HepG2 (cell line): ENCODE measurements around the gene PRPSAP1. TPM values are rescaled to one million over a fixed set of nuclear protein-coding genes. Genes with fewer than 3 reads are reported as not detected.

Experiments
- AGO2 ChIP-seq: fragments of 200-400 bp; formaldehyde crosslinking; optimal IDR thresholded peaks from 2 replicates; pipeline ENCODE3; 2017; ENCODE audit warnings: mild to moderate bottlenecking, low read depth, low read length, moderate library complexity
- AKNA ChIP-seq: sonication (generic); formaldehyde crosslinking; IDR thresholded peaks from 2 replicates; pipeline ENCODE4 v1.4.0; 2020; ENCODE audit warnings: missing genetic modification reagents, borderline replicate concordance
- CHD4 ChIP-seq: fragments of 200-600 bp; sonication (generic); IDR thresholded peaks from 2 replicates; pipeline ENCODE4 v1.7.0; 2017; ENCODE audit warnings: mild to moderate bottlenecking, low read length, borderline replicate concordance
- DNMT1 ChIP-seq: sonication (generic); formaldehyde crosslinking; IDR thresholded peaks from 2 replicates; pipeline ENCODE4 v1.5.1; 2020; ENCODE audit warnings: mild to moderate bottlenecking, missing genetic modification reagents
- ESRRA ChIP-seq: sonication (generic); formaldehyde crosslinking; IDR thresholded peaks from 2 replicates; pipeline ENCODE4 v1.5.1; 2020; ENCODE audit warnings: mild to moderate bottlenecking, low read depth, missing genetic modification reagents
- FOXO4 ChIP-seq: sonication (generic); formaldehyde crosslinking; conservative IDR thresholded peaks from 2 replicates; pipeline ENCODE4 v1.8.1; 2023; ENCODE audit warnings: missing genetic modification reagents
- JUND ChIP-seq: sonication (generic); formaldehyde crosslinking; IDR thresholded peaks from 2 replicates; pipeline ENCODE4 v1.8.0; 2022; ENCODE audit warnings: mild to moderate bottlenecking, missing genetic modification reagents
- NFKB2 ChIP-seq: sonication (generic); formaldehyde crosslinking; IDR thresholded peaks from 2 replicates; pipeline ENCODE4 v1.4.0; 2020; ENCODE audit warnings: missing genetic modification reagents, borderline replicate concordance
- NR2F1 ChIP-seq, 2 experiments: fragments of 450-650 bp in 1 of 2; formaldehyde crosslinking in 1 of 2; IDR thresholded peaks; 2 replicates each; pipeline versions ENCODE4 v1.5.0 to v1.6.1; 2016 to 2020; ENCODE audit warnings: mild to moderate bottlenecking in 1 of 2, missing compliant biosample characterization in 1 of 2, missing genetic modification reagents in 1 of 2, moderate library complexity in 1 of 2
- PAXIP1 ChIP-seq: sonication (generic); formaldehyde crosslinking; conservative IDR thresholded peaks from 2 replicates; pipeline ENCODE4 v1.4.0; 2020; ENCODE audit warnings: mild to moderate bottlenecking, missing genetic modification reagents, moderate library complexity
- SNAI1 ChIP-seq: sonication (generic); formaldehyde crosslinking; IDR thresholded peaks from 2 replicates; pipeline ENCODE4 v1.5.0; 2020; ENCODE audit warnings: mild to moderate bottlenecking, missing genetic modification reagents, borderline replicate concordance
- SRF ChIP-seq: IDR thresholded peaks from 2 replicates; pipeline ENCODE4 v1.6.1; 2011; ENCODE audit warnings: mild to moderate bottlenecking, low read depth, low read length, moderate library complexity
- WIZ ChIP-seq: sonication (generic); formaldehyde crosslinking; IDR thresholded peaks from 2 replicates; pipeline ENCODE4 v1.5.1; 2020; ENCODE audit warnings: mild to moderate bottlenecking, missing genetic modification reagents
- ZBTB21 ChIP-seq: sonication (generic); formaldehyde crosslinking; IDR thresholded peaks from 2 replicates; pipeline ENCODE4 v1.4.0; 2020; ENCODE audit warnings: missing genetic modification reagents
- ZBTB7B ChIP-seq: sonication (generic); formaldehyde crosslinking; IDR thresholded peaks from 2 replicates; pipeline ENCODE4 v1.4.0; 2020; ENCODE audit warnings: missing genetic modification reagents
- ZFP36L2 ChIP-seq: sonication (generic); formaldehyde crosslinking; IDR thresholded peaks from 2 replicates; pipeline ENCODE4 v1.4.0; 2020; ENCODE audit warnings: missing genetic modification reagents
- ZNF12 ChIP-seq: sonication (generic); formaldehyde crosslinking; IDR thresholded peaks from 2 replicates; pipeline ENCODE4 v1.5.0; 2020; ENCODE audit warnings: missing genetic modification reagents
- ZNF180 ChIP-seq: sonication (generic); formaldehyde crosslinking; IDR thresholded peaks from 2 replicates; pipeline ENCODE4 v1.4.0; 2020; ENCODE audit warnings: low read depth, missing genetic modification reagents, borderline replicate concordance
- ZNF335 ChIP-seq: sonication (generic); formaldehyde crosslinking; IDR thresholded peaks from 2 replicates; pipeline ENCODE4 v1.4.0; 2020; ENCODE audit warnings: missing genetic modification reagents
- ZNF558 ChIP-seq: sonication (generic); formaldehyde crosslinking; IDR thresholded peaks from 2 replicates; pipeline ENCODE4 v1.9.0; 2022; ENCODE audit warnings: mild to moderate bottlenecking, missing genetic modification reagents, borderline replicate concordance
- ZNF792 ChIP-seq: IDR thresholded peaks from 2 replicates; pipeline ENCODE4 v1.6.1; 2016
- polyA plus RNA-seq, 8 experiments: library from polyadenylated mRNA; depleted of rRNA in 3 of 8; stranded (reverse) in 7 of 8; unstranded in 1 of 8; fragments of >200 nt; fragmentation: Illumina TruSeq in 4 of 8; extraction: Trizol in 4 of 8; gene quantifications; 2 replicates each; pipeline versions ENCODE4 v1.2.1 to v1.2.3, GENCODE V29; 2011 to 2016; ENCODE audit warnings: low read depth in 4 of 8, missing spikeins in 1 of 8, mixed read lengths in 1 of 8; ENCODE audit not compliant: insufficient read depth in 1 of 8
- total RNA-seq, 5 experiments: library from RNA; depleted of rRNA; stranded (reverse); fragments of >200 nt; fragmentation: Illumina TruSeq; extraction: Trizol; gene quantifications; 2 replicates each; pipeline ENCODE4 v1.2.3, GENCODE V29; 2016; ENCODE audit warnings: low read depth in 1 of 5

Gene PRPSAP1
- total and polyA plus RNA-seq, 2 of the 13 experiments (the other 11 are each of a cell fraction or from before 2014, with no cell fraction given) = 91.1 to 314 TPM

- TF ChIP-seq PAXIP1 (CRISPR knock-in tag) (no peak; the same call in 1 of the 2 replicates), NFKB2 (CRISPR knock-in tag) (no peak; the same call in 1 of the 2 replicates), ZBTB21 (CRISPR knock-in tag) (no peak), CHD4 (no peak), ZNF180 (no peak), ZNF12 (0 out of 2 replicates have a peak, but pooled peaks have one; percentile 8), WIZ (no peak), FOXO4 (0 out of 2 replicates have a peak, but pooled peaks have one; percentile 23), ESRRA (CRISPR knock-in tag) (peak; percentile 1; the same call in 1 of the 2 replicates), ZFP36L2 (CRISPR knock-in tag) (no peak), AKNA (no peak), NR2F1 (CRISPR knock-in tag; IDR thresholded peaks at IDR 0.05) (no peak), ZBTB7B (CRISPR knock-in tag) (peak; percentile 58), ZNF335 (CRISPR knock-in tag) (no peak), JUND (CRISPR knock-in tag) (peak; percentile 16; the same call in 1 of the 2 replicates), ZNF792 (CRISPR knock-in tag) (peak; percentile 14; the same call in 1 of the 2 replicates), SRF (no peak), DNMT1 (CRISPR knock-in tag) (no peak), ZNF558 (CRISPR knock-in tag) (peak; percentile 35; the same call in 1 of the 2 replicates), AGO2 (peak; percentile 99), SNAI1 (CRISPR knock-in tag) (no peak)
These were observed 30.0 kb upstream of the PRPSAP1 start (continued) for GRCh38 chr17:76383546-76384221.
